COR-L47 (cell line): Measurements from ENCODE around the gene ZFYVE1.
"Not testable (repeated sequence)": the region's sequence is repeated elsewhere in the genome, so short reads cannot be mapped to it uniquely, and the experiment has no call there.

Source experiments
- DNase-seq: peaks from one replicate; lab custom pipeline; 2025; lab: John Stamatoyannopoulos, UW

Gene ZFYVE1

GRCh38 chr14:73000073-73000472 lies 26.8 kb downstream of the ZFYVE1 start:
- no peak for DNase-seq

GRCh38 chr14:72999316-72999715 lies 27.6 kb downstream of the ZFYVE1 start:
- DNase-seq = no peak

DNA sequence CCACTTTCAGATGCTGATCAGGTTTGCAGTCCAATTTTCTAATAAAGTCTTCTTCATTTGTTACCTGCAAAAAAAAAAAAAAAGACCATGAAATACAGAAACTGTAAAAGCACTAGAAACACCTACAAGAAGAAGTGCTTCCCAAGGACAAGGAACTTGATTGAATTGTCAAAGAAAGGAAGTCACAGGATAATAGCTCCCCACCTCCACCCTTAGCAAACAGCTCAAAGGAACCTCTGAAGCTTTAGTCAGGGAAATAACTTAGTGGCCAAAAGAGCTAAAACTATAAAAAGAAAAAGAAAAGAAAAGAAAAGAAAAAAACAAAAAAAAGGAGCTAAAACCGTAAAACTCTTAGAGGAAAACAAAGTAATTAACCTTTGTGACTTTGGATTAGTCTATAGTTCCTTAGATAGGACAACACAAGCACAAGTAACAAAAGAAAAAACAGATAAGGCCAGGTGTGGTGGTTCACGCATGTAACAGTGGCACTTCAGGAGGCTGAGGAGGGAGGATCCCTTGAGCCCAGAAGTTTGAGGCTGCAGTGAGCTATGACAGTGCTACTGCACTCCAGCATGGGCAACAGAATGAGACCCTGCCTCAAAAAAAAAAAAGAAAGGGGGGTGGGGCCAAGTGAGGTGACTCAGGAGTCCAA lies 28.5 kb downstream of the ZFYVE1 start:
- no peak for DNase-seq

- DNase-seq = no peak
These were observed 30.0 kb downstream of the ZFYVE1 start for GRCh38 chr14:72996916-72997315.

DNA sequence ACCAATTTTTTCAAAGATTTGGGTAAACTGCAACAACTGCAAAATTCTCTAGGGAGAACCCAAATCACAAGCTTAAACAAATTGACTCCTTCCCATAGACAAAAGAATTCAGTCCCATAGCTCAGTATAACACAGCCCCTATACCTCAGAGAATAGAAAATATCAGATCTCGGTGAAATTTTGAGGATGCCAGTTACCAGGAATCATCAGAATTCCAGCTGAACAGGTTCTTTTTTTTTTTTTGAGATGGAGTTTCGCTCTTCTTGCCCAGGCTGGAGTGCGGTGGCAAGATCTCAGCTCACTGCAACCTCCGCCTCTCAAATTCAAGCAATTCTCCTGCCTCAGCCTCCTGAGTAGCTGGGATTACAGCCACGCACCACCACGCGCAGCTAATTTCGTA lies 36.7 kb downstream of the ZFYVE1 start:
- DNase-seq = no peak

- DNase-seq = no peak
These were observed 40.0 kb downstream of the ZFYVE1 start for GRCh38 chr14:72986857-72987256.

DNA sequence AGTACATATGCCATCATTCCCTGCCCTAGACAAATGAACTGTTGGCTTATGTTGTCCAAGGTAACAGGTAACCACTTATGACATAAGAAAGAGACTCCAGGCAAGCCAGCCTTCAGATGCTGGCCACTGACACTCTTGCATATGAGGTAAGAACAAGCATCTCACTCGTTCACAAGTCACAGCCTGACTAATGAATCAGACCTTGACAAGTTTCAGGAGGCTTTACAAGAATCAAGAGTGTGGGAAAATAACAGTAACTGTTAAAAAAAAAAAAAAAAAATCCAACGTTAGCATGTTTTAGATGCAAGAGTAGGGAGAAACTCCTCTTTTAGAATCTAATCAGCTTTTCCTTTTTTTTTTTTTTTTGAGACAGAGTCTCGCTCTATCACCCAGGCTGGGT lies 40.7 kb downstream of the ZFYVE1 start:
- DNase-seq = no peak

DNA sequence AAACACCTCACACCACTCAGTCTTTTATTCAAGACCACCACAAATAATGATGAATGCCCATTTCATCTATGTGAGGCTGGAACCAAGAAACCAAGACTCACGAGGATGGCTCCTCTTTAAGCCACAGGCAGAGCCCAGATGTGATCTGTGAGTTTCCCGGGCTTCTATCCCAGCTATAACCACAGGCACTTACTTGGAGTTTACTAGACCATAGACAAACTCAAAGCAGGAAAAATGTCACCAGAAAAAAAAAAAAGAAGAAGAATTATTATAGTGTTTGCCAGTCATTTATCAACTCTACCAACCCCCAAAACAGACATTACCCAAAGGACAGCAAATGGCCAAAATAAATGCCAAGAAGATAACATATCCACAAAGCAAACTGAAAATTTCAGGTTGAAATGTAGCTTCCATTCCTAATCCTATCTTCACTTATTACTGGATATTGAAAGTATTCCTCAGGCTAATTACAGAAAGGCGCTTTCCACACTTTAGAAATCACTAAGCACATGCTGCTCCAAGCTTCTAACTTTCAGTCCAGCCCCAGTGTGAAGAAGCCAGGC lies 44.7 kb downstream of the ZFYVE1 start:
- DNase-seq = no peak

DNA sequence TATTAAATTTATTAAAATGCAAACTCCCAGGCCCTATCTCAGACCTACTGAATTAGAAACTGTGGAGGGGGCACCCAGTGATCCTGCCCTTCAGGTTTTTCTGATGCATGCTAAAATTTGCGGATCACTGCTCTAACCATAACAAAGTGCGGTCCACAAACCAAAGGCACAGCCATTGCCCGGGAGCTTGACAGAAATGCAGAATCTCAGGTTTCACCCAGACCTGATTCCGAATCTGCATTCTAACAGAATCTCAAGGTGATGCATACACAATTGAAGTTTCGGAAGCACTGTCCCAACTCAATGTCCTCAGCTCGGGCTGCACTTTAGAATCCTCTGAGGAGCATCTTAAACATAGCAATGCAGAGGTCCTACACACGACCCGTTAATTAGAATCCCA lies 46.0 kb downstream of the ZFYVE1 start:
- no peak for DNase-seq

DNA sequence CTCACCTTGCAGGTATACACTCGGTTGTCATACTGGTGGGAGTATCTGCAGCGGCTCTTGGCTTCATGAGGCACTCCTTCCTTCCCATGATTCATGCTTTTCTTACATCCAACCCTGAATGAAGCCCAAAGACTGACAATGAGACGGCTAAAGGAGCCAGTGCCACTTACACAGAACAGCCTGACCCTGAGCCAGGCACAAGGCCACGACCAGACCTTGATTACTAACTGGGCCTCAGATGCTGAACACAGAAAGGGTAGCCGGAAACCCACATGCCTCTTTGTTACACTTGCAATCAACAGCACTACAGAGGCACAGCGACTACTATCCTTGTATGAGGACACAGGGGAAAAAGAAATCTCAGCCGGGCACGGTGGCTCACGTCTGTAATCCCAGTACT lies 48.0 kb downstream of the ZFYVE1 start:
- no peak for DNase-seq

- DNase-seq = no peak
These were observed 51.1 kb downstream of the ZFYVE1 start for GRCh38 chr14:72975770-72976169.

GRCh38 chr14:72974661-72975060 lies 52.2 kb downstream of the ZFYVE1 start:
- DNase-seq = no peak

DNA sequence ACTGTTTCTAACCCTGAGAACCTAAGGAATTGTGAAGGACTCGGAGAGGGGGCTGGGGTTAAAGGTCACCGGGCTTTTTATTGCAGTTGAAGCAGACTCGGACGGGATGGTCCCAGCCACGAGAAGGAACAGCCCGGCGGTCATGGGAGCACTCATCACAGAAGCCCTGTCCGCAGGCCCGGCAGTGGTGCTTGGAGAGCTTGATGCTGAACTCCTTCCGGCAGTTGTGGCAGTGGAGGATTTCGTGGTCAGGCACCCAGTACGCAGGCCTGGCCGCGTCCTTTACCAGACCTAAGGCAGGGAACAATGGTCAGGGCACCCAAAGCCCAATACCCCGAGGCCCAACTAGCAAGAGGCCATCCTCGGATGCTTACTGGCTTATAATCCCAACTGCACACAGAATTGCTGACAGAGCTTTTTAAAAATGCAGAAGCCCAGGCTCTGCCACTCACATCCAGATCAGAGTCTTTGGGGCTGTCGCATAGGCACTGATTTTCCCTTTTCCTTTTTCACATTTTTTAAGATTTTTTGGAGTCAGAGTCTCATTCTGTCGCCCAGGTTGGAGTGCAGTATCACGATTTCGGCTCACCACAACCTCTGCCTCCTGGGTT lies 56.0 kb downstream of the ZFYVE1 start:
- no peak for DNase-seq

DNA sequence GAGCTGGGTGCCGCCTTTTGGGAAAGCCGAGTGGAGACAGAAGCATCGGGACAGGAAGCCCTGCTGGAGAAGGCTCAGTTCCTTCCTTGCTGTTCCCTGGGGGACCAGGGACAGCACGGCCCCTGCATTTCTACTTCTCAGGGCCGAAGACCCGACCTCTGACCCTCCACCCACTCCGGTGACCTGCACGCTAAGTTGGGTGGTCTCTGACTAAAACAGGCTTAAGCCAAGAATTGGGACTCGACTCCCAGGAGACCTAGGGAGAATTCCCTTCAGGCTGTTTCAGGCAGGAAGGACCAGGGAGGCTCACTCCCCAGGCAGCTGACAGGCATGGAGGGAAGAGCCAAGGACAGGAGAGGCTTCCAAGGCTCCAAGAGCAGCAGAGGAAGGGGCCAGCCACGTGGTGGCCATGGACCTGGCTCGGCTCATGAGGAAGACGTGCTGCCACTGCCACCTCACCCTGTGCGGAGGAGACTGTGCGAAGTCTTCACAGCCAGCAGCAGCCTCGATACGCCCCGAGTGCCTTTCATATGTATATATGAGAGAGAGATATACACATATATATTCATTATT lies 56.8 kb downstream of the ZFYVE1 start:
- DNase-seq = no peak

DNA sequence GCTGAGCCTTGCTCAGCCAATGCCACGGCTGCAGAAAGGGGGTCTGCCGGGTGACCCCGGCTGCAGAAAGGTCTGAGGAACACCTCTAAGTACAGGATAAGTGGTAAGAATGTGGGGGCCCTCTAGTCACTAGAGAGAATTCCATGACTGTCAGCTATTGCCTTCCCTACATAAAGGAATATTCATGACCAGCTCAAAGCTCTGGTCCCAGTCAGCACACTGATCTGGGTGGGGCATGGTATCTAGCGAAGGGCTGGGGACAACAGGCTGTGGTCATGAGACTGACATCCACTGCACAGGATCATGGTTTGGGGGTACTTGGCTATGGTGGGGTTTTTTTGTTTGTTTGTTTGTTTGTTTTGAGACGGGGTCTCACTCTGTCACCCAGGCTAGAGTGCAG lies 58.6 kb downstream of the ZFYVE1 start:
- no peak for DNase-seq

DNA sequence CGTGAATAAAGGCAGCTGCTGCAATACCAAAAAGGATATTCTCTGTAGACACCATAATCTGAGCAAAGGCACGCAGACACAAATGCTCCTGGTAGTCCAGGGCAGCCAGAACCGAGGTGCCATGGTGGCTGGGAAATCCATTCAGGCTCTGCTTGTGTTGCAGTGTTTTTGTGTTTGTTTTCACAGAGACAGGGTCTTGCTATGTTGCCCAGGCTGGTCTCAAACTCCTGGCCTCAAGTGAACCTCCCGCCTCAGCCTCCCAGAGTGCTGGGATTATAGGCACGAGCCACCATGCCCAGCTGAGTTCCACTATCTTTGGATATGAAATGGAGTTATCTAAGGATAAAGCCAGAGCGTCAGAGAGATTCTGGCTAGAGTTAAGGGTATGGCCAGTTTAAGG lies 60.9 kb downstream of the ZFYVE1 start:
- DNase-seq = no peak

DNA sequence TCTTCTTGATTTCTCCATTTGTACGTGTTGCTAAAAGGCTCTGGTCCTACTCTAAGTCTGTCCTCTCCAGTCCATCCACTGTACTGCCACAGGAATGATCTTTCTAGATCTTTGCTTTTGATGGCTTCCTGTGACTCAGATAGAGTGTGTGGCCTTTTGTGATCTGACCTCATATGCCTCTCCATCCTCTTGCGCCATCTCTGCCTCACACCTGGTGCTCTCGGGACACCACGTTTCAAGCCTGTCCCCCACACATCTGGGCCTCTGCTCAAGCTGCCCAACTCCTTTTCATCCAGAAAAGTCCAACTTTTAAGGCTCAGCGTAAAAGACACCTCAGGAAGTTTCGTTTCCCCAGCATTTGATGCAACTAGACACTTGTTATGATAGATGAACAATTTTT lies 61.7 kb downstream of the ZFYVE1 start:
- no peak for DNase-seq

DNA sequence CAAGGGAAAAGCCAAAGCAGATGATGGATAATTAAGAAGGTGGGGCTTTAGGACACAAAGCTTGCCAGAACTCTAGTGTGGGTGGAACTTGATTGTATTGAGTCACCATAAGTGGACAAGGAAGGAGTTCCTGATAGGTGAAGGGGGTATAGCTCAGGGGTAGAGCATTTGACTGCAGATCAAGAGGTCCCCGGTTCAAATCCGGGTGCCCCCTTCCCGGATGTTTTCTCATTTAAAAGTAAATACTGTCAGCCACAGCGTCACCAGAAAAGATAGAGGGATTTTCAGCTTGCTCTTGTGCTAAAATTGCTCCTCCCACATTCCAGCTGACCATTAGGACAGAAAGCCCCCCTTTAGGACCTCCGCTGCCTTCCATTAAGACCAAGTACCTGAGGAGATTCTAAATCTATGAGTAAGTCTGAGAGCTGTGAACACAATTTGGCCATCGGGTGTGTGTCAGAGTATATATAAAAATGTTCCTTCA lies 64.0 kb downstream of the ZFYVE1 start:
- DNase-seq = peak; percentile 40

GRCh38 chr14:72962336-72962754 lies 64.6 kb downstream of the ZFYVE1 start:
- DNase-seq = peak; percentile 48

DNA sequence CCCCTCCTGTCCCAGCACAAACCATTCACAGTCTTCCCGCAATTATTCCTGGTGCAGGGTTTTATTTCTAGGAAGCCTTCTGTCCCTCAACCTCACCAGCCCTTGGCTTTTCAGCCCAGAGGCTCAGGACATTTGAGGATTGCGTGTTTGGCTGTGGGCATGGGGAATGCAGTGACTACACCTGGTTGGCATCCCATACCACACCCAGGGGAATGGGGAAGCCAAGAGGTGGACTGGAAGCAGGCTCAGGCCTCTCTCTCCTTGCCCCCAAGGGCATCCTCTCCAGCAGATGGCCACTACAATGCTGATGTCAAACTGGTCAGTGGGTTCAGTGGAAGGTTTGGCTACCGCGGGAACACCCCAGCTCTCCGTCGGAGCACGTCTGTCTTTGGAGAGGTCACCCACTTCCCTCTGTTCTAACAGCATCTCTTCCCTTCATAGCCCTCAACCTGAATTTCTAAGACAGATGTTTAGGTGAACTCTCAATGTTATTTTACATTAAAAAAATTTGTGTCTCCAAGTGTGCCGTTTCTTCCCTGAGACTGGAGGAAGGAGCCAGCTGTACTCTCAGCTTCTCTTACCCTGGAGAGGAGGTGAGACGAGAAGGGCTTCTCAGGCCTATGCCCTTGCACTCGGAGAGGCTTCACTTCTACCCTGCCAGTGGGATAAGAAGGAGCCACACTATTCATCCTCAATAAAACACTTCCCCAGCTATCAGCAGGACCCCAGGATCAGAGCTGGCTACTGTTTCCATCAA lies 65.1 kb downstream of the ZFYVE1 start:
- no peak for DNase-seq

- not testable (repeated sequence) for DNase-seq
These were observed 65.9 kb downstream of the ZFYVE1 start for GRCh38 chr14:72961016-72961415.

- no peak for DNase-seq
These were observed 68.4 kb downstream of the ZFYVE1 start for GRCh38 chr14:72958548-72958947.

DNA sequence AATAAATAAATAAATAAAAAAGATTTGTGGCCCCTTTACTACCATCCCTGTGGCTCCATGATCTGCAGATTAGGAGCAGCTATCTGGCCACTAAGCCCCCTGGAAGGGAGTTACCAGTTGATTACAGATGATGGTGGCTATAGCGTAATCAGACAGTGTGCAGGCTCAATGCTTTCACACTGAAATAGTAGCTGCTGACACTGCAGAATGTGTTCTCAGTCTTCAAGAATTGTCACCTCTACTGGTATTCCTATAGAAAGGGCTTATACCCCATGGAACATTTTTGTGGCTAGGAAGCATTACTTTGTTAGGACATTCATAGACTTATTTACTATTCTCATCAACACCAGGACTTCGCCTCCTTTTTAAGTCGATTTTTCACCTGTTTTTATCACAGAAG lies 69.7 kb downstream of the ZFYVE1 start:
- no peak for DNase-seq
